ENCODE measurements around the gene PCDHGB2. TPM values are rescaled to one million over a fixed set of nuclear protein-coding genes. Genes with fewer than 3 reads are reported as not detected.
A peak's percentile ranks its signal among the peaks of the same experiment; 100 is the strongest.
"Not testable (repeated sequence)": the region's sequence is repeated elsewhere in the genome, so short reads cannot be mapped to it uniquely, and the experiment has no call there.

Gene PCDHGB2
- total and polyA plus RNA-seq, 2 donors = 0.21 to 0.28 TPM

DNA sequence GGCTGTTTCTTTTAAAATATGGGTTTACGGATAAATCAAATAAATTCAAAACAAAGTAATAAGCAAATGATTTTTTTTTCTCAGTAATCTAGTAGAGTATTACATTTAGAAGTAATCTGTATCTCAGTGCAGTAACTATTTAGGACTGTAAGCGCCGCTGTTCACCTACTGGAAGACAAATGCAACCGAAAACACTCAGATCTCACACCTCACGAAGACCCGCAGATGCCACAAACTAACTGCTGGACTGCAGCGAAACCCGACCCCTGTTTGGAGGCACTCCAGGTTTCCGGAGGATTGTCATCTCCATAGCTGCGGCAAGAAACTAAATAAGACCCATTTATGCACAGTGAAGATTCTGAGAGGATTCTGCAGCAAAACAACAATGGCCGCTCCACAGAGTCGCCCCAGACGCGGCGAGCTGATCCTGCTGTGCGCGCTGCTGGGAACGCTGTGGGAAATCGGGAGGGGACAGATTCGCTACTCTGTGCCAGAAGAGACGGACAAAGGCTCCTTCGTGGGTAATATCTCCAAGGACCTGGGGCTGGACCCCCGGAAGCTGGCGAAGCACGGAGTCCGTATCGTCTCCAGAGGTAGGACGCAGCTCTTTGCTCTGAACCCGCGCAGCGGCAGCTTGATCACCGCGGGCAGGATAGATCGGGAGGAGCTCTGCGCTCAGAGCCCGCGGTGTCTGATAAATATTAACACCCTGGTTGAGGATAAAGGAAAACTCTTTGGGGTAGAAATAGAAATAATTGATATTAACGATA is 32.8 kb downstream of the PCDHGB2 start, which contains the start of gene PCDHGA8:
PCDHGA8 (plus strand) TSS at position 205 of the 770 bp plus-strand sequence; CDS start at position 386, 181 bp downstream.
- Histone ChIP-seq H3K27me3 (ENCODE audit: control insufficient read depth in 2 of 2, insufficient read depth in 1 of 2, low read length in 1 of 2) (peaks cover 0 to 68% of the 10 kb centered on the region in 2 donors), H3K4me3 (ENCODE audit: low read length in 2 of 2) (no peak within 1 kb of the TSS), H3K27ac (ENCODE audit: low read depth in 1 of 2, low read length in 1 of 2) (no peak within 1 kb of the TSS), H3K36me3 (ENCODE audit: control insufficient read depth in 2 of 2, insufficient read depth in 2 of 2, low read length in 1 of 2) (no peaks in the 10 kb centered on the region), H3K9me3 (ENCODE audit: control insufficient read depth in 2 of 2, insufficient read depth in 1 of 2, low read length in 1 of 2) (peaks cover 11 to 38% of the 10 kb centered on the region in 2 donors), H3K4me1 (ENCODE audit: control insufficient read depth in 2 of 2, insufficient read depth in 2 of 2, low read length in 2 of 2) (no peaks in the 10 kb centered on the region)
- WGBS = 35% methylated on average over 38 of the region's 38 CpGs
- no peak for DNase-seq (ENCODE audit: low read depth in 6 of 9, low spot score in 9 of 9)

DNA sequence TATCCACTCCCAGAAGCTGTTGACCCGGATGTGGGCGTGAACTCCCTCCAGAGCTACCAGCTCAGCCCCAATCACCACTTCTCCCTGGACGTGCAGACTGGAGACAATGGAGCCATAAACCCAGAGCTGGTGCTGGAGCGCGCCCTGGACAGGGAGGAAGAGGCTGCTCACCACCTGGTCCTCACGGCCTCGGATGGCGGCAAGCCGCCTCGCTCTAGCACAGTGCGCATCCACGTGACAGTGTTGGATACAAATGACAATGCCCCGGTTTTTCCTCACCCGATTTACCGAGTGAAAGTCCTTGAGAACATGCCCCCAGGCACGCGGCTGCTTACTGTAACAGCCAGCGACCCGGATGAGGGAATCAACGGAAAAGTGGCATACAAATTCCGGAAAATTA is 33.5 kb downstream of the PCDHGB2 start:
- peaks cover 0 to 69% of the 10 kb centered on the region in 2 donors for H3K27me3 ChIP-seq (ENCODE audit: control insufficient read depth in 2 of 2, insufficient read depth in 1 of 2, low read length in 1 of 2)
- WGBS = 45% methylated on average over 21 of the region's 21 CpGs
- peaks cover 11 to 36% of the 10 kb centered on the region in 2 donors for H3K9me3 ChIP-seq (ENCODE audit: control insufficient read depth in 2 of 2, insufficient read depth in 1 of 2, low read length in 1 of 2)

GRCh38 chr5:141394401-141395187 is 34.8 kb downstream of the PCDHGB2 start:
- peaks cover 13 to 34% of the 10 kb centered on the region in 2 donors for H3K9me3 ChIP-seq (ENCODE audit: control insufficient read depth in 2 of 2, insufficient read depth in 1 of 2, low read length in 1 of 2)
- not testable (repeated sequence) for H3K4me3 ChIP-seq (ENCODE audit: low read length in 2 of 2); H3K4me1 ChIP-seq (ENCODE audit: control insufficient read depth in 2 of 2, insufficient read depth in 2 of 2, low read length in 2 of 2); H3K27ac ChIP-seq (ENCODE audit: low read depth in 1 of 2, low read length in 1 of 2); H3K36me3 ChIP-seq (ENCODE audit: control insufficient read depth in 2 of 2, insufficient read depth in 2 of 2, low read length in 1 of 2); DNase-seq (ENCODE audit: low read depth in 6 of 9, low spot score in 9 of 9)
- peaks cover 0 to 69% of the 10 kb centered on the region in 2 donors for H3K27me3 ChIP-seq (ENCODE audit: control insufficient read depth in 2 of 2, insufficient read depth in 1 of 2, low read length in 1 of 2)
- WGBS = 45% methylated on average over 44 of the region's 53 CpGs

More for the DNA sequence above, 33.5 kb downstream of the PCDHGB2 start:
- Histone ChIP-seq H3K27ac (ENCODE audit: low read depth in 1 of 2, low read length in 1 of 2) (no peak overlapping the region), H3K4me1 (ENCODE audit: control insufficient read depth in 2 of 2, insufficient read depth in 2 of 2, low read length in 2 of 2) (no peaks in the 10 kb centered on the region), H3K4me3 (ENCODE audit: low read length in 2 of 2) (no peak overlapping the region), H3K36me3 (ENCODE audit: control insufficient read depth in 2 of 2, insufficient read depth in 2 of 2, low read length in 1 of 2) (no peaks in the 10 kb centered on the region)
- DNase-seq (ENCODE audit: low read depth in 6 of 9, low spot score in 9 of 9) = no peak

GRCh38 chr5:141397756-141398551 is 38.2 kb downstream of the PCDHGB2 start, which contains the start of gene PCDHGB5:
Gene PCDHGB5, plus strand, starts transcription at chr5:141397947. Its CDS starts 181 bp downstream, at chr5:141398128.
- H3K27ac ChIP-seq (ENCODE audit: low read depth in 1 of 2, low read length in 1 of 2); H3K4me1 ChIP-seq (ENCODE audit: control insufficient read depth in 2 of 2, insufficient read depth in 2 of 2, low read length in 2 of 2); H3K36me3 ChIP-seq (ENCODE audit: control insufficient read depth in 2 of 2, insufficient read depth in 2 of 2, low read length in 1 of 2): not testable (repeated sequence)
- peak within 1 kb of the TSS in 1 of 2 donors; percentile 8 for H3K4me3 ChIP-seq (ENCODE audit: low read length in 2 of 2)
- DNase-seq (ENCODE audit: low read depth in 6 of 9, low spot score in 9 of 9) = peak in 1 of 9 donors; percentile 32
- H3K27me3 ChIP-seq (ENCODE audit: control insufficient read depth in 2 of 2, insufficient read depth in 1 of 2, low read length in 1 of 2) = peaks cover 2 to 67% of the 10 kb centered on the region in 2 donors
- WGBS = 14% methylated on average over 25 of the region's 43 CpGs
- H3K9me3 ChIP-seq (ENCODE audit: control insufficient read depth in 2 of 2, insufficient read depth in 1 of 2, low read length in 1 of 2) = peaks cover 11 to 36% of the 10 kb centered on the region in 2 donors

- no peak overlapping the region for H3K27ac ChIP-seq (ENCODE audit: low read depth in 1 of 2, low read length in 1 of 2)
- no peaks in the 10 kb centered on the region for H3K4me1 ChIP-seq (ENCODE audit: control insufficient read depth in 2 of 2, insufficient read depth in 2 of 2, low read length in 2 of 2)
- H3K9me3 ChIP-seq (ENCODE audit: control insufficient read depth in 2 of 2, insufficient read depth in 1 of 2, low read length in 1 of 2) = peaks cover 8 to 37% of the 10 kb centered on the region in 2 donors
- no peak for DNase-seq (ENCODE audit: low read depth in 6 of 9, low spot score in 9 of 9)
- no peak overlapping the region for H3K4me3 ChIP-seq (ENCODE audit: low read length in 2 of 2)
- no peaks in the 10 kb centered on the region for H3K36me3 ChIP-seq (ENCODE audit: control insufficient read depth in 2 of 2, insufficient read depth in 2 of 2, low read length in 1 of 2)
- peaks cover 2 to 67% of the 10 kb centered on the region in 2 donors for H3K27me3 ChIP-seq (ENCODE audit: control insufficient read depth in 2 of 2, insufficient read depth in 1 of 2, low read length in 1 of 2)
- 28% methylated on average over 15 of the region's 15 CpGs for WGBS
Observed at GRCh38 chr5:141398608-141399007, 38.8 kb downstream of the PCDHGB2 start.

DNA sequence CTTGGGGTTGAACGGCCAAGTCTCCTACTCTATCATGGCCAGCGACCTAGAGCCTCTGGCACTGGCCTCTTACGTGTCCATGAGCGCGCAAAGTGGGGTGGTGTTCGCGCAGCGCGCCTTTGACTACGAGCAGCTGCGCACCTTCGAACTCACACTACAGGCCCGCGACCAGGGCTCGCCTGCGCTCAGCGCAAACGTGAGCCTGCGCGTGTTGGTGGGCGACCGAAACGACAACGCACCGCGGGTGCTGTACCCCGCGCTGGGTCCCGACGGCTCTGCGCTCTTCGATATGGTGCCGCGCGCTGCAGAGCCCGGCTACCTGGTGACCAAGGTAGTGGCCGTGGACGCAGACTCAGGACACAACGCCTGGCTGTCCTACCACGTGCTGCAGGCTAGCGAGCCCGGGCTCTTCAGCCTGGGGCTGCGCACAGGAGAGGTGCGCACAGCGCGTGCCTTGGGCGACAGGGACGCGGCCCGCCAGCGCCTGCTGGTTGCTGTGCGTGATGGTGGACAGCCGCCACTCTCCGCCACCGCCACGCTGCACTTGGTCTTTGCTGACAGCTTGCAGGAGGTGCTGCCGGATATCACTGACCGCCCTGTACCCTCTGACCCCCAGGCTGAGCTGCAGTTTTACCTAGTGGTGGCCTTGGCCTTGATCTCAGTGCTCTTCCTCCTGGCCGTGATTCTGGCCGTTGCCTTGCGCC is 39.9 kb downstream of the PCDHGB2 start:
- H3K27ac ChIP-seq (ENCODE audit: low read depth in 1 of 2, low read length in 1 of 2) = no peak overlapping the region
- no peak for DNase-seq (ENCODE audit: low read depth in 6 of 9, low spot score in 9 of 9)
- no peaks in the 10 kb centered on the region for H3K4me1 ChIP-seq (ENCODE audit: control insufficient read depth in 2 of 2, insufficient read depth in 2 of 2, low read length in 2 of 2)
- no peaks in the 10 kb centered on the region for H3K36me3 ChIP-seq (ENCODE audit: control insufficient read depth in 2 of 2, insufficient read depth in 2 of 2, low read length in 1 of 2)
- peaks cover 4 to 28% of the 10 kb centered on the region in 2 donors for H3K9me3 ChIP-seq (ENCODE audit: control insufficient read depth in 2 of 2, insufficient read depth in 1 of 2, low read length in 1 of 2)
- peaks cover 2 to 67% of the 10 kb centered on the region in 2 donors for H3K27me3 ChIP-seq (ENCODE audit: control insufficient read depth in 2 of 2, insufficient read depth in 1 of 2, low read length in 1 of 2)
- whole genome bisulfite sequencing = 38% methylated on average over 61 of the region's 61 CpGs
- H3K4me3 ChIP-seq (ENCODE audit: low read length in 2 of 2) = no peak overlapping the region

DNA sequence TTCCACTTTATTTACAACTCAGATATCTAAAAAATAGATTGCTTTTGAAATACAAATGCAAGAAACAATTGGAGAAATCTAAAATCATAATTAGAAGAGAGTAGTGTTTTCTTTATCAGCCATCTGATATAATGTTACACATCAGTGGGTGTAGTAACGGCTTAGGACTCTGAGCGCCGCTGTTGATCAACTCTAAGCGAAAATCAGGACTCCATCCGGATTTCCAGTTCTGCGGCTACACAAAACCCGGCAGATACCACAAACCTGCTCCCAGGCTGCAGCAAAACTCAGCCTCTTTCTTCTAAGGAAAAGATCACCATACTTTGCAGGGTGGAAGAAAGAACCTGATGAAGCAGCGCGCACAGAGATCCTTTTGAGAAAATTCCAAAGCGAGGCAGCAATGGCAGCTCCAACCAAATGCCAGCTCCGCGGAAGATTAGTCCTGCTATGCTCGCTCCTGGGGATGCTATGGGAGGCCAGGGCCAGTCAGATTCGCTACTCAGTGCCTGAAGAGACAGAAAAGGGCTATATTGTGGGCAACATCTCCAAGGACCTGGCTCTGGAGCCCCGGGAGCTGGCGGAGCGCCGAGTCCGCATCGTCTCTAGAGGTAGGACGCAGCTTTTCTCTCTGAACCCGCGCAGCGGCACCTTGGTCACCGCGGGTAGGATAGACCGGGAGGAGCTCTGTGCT is 42.9 kb downstream of the PCDHGB2 start, which contains the start of gene PCDHGA9:
PCDHGA9 (plus strand) TSS at position 226 of the 691 bp plus-strand sequence; CDS start at position 401, 175 bp downstream.
- H3K27ac ChIP-seq (ENCODE audit: low read depth in 1 of 2, low read length in 1 of 2) = no peak within 1 kb of the TSS
- H3K9me3 ChIP-seq (ENCODE audit: control insufficient read depth in 2 of 2, insufficient read depth in 1 of 2, low read length in 1 of 2) = peaks cover 4 to 27% of the 10 kb centered on the region in 2 donors
- DNase-seq (ENCODE audit: low read depth in 6 of 9, low spot score in 9 of 9) = peak in 1 of 9 donors; percentile 27
- no peaks in the 10 kb centered on the region for H3K36me3 ChIP-seq (ENCODE audit: control insufficient read depth in 2 of 2, insufficient read depth in 2 of 2, low read length in 1 of 2)
- WGBS = 23% methylated on average over 27 of the region's 27 CpGs
- H3K4me3 ChIP-seq (ENCODE audit: low read length in 2 of 2) = no peak within 1 kb of the TSS
- peaks cover 3 to 68% of the 10 kb centered on the region in 2 donors for H3K27me3 ChIP-seq (ENCODE audit: control insufficient read depth in 2 of 2, insufficient read depth in 1 of 2, low read length in 1 of 2)
- no peaks in the 10 kb centered on the region for H3K4me1 ChIP-seq (ENCODE audit: control insufficient read depth in 2 of 2, insufficient read depth in 2 of 2, low read length in 2 of 2)

DNA sequence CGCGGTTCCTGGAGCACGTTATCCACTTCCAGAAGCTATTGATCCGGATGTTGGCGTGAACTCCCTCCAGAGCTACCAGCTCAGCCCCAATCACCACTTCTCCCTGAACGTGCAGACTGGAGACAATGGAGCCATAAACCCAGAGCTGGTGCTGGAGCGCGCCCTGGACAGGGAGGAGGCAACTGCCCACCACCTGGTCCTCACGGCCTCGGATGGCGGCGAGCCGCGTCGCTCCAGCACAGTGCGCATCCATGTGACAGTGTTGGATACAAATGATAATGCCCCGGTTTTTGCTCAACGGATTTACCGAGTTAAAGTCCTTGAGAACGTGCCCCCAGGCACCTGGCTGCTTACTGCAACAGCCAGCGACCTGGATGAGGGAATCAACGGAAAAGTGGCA is 43.6 kb downstream of the PCDHGB2 start:
- H3K4me1 ChIP-seq (ENCODE audit: control insufficient read depth in 2 of 2, insufficient read depth in 2 of 2, low read length in 2 of 2) = no peaks in the 10 kb centered on the region
- DNase-seq (ENCODE audit: low read depth in 6 of 9, low spot score in 9 of 9) = no peak
- no peak overlapping the region for H3K4me3 ChIP-seq (ENCODE audit: low read length in 2 of 2)
- H3K36me3 ChIP-seq (ENCODE audit: control insufficient read depth in 2 of 2, insufficient read depth in 2 of 2, low read length in 1 of 2) = no peaks in the 10 kb centered on the region
- peaks cover 7 to 34% of the 10 kb centered on the region in 2 donors for H3K9me3 ChIP-seq (ENCODE audit: control insufficient read depth in 2 of 2, insufficient read depth in 1 of 2, low read length in 1 of 2)
- 37% methylated on average over 22 of the region's 22 CpGs for WGBS
- H3K27ac ChIP-seq (ENCODE audit: low read depth in 1 of 2, low read length in 1 of 2) = no peak overlapping the region
- peaks cover 5 to 70% of the 10 kb centered on the region in 2 donors for H3K27me3 ChIP-seq (ENCODE audit: control insufficient read depth in 2 of 2, insufficient read depth in 1 of 2, low read length in 1 of 2)

Data from thymus (tissue), 11 donors.